ENCODE results near the gene MAEA. TPM values are rescaled to one million over a fixed set of nuclear protein-coding genes. Genes with fewer than 3 reads are reported as not detected.

MAEA gene
- total and polyA plus RNA-seq, 2 of the 8 experiments (the other 6 are each of a cell fraction or from before 2014, with no cell fraction given), result 75.8 to 133 TPM

- H2AFZ ChIP-seq (ENCODE audit: low read length), result no peak overlapping the region
- H3K36me3 ChIP-seq (ENCODE audit: control insufficient read depth in 2 of 4, insufficient read depth in 4 of 4, low read length in 3 of 4), result no peaks in the 10 kb centered on the region
- no peaks in the 10 kb centered on the region; a peak in 1 of 7 replicates for H3K27me3 ChIP-seq (replicated peaks in 1 of 4; ENCODE audit: control insufficient read depth in 3 of 4, extremely low read depth in 1 of 4, insufficient read depth in 3 of 4, low read length in 3 of 4)
- WGBS, 2 experiments (ENCODE audit: extremely low coverage in 1 of 2, insufficient coverage in 1 of 2, insufficient read length in 1 of 2, insufficient replicate concordance in 2 of 2, low coverage in 1 of 2, low lambda C conversion rate in 2 of 2, missing lambda C conversion rate in 1 of 2), result 90% methylated on average over 4 of the region's 4 CpGs; no CpG with 5 or more reads in 1 of the 2 experiments
- FAIRE-seq (no peak), DNase-seq (ENCODE audit: low read depth in 1 of 2, low spot score in 2 of 2) (no peak)
- H3K4me2 ChIP-seq (ENCODE audit: insufficient read depth in 1 of 2, low read depth in 2 of 2, low read length in 2 of 2), result no peak overlapping the region
- H3K9ac ChIP-seq (replicated peaks in 1 of 4; ENCODE audit: extremely low read depth in 1 of 4, low read depth in 3 of 4, low read length in 3 of 4), result no peak overlapping the region
- H3K23ac ChIP-seq (ENCODE audit: insufficient read length), result no peak overlapping the region
- H3K4ac ChIP-seq (replicated peaks; ENCODE audit: insufficient read length, low read depth, low read length), result no peak overlapping the region
- H3K79me1 ChIP-seq (ENCODE audit: low read depth, low read length), result no peaks in the 10 kb centered on the region; the same call in 1 of the 2 replicates
- H4K5ac ChIP-seq (ENCODE audit: insufficient read length, low read depth, low read length), result no peak overlapping the region
- no peak overlapping the region for H2BK5ac ChIP-seq (ENCODE audit: low read depth, low read length)
- CTCF ChIA-PET (ENCODE audit: partially characterized antibody), result no interaction called here
- no peak overlapping the region for H2BK15ac ChIP-seq (ENCODE audit: low read length)
- no peak overlapping the region for H2BK120ac ChIP-seq (replicated peaks; ENCODE audit: low read depth, low read length)
- H3K9me3 ChIP-seq (ENCODE audit: insufficient read depth in 2 of 2, low read depth in 1 of 2, low read length in 1 of 2), result peaks cover 5 to 10% of the 10 kb centered on the region in 2 experiments; a peak in 3 of 4 replicates
- H3K14ac ChIP-seq (ENCODE audit: insufficient read length), result no peak overlapping the region
- H2BK20ac ChIP-seq (ENCODE audit: low read length), result no peak overlapping the region
- no peaks in the 10 kb centered on the region for H3K23me2 ChIP-seq (ENCODE audit: low read depth, low read length)
- H4K8ac ChIP-seq (ENCODE audit: extremely low read depth, insufficient read depth, low read length), result no peak overlapping the region
- H3K27ac ChIP-seq (ENCODE audit: low read depth, low read length), result no peak overlapping the region
- H2AK5ac ChIP-seq (ENCODE audit: low read depth, low read length), result no peak overlapping the region
- H4K91ac ChIP-seq (replicated peaks; ENCODE audit: insufficient read length, low read length), result no peak overlapping the region
- POLR2A ChIA-PET (ENCODE audit: partially characterized antibody), result no interaction called here
- peaks cover 0 to 2% (median 0%) of the 10 kb centered on the region in 4 experiments; a peak in 1 of 7 replicates for H3K4me1 ChIP-seq (replicated peaks in 1 of 4; ENCODE audit: control insufficient read depth in 3 of 4, insufficient read depth in 4 of 4, low read length in 3 of 4)
- H3K4me3 ChIP-seq (ENCODE audit: extremely low read depth in 1 of 4, insufficient read depth in 2 of 4, low read depth in 3 of 4, low read length in 4 of 4), result no peak overlapping the region
- TF ChIP-seq ATF2 (IDR thresholded peaks at IDR 0.05; ENCODE audit: low read length) (no peak), SRF (IDR thresholded peaks at IDR 0.05; ENCODE audit: low read depth, low read length) (no peak), EZH2 (IDR thresholded peaks at IDR 0.05; ENCODE audit: low read depth, low read length, severe bottlenecking) (no peak), POLR2AphosphoS5 (IDR thresholded peaks at IDR 0.05; ENCODE audit: low read depth, low read length) (no peak), MAX (IDR thresholded peaks at IDR 0.05) (no peak), RBBP5 (IDR thresholded peaks at IDR 0.05; ENCODE audit: borderline replicate concordance, low read depth, low read length) (no peak), KDM5A (IDR thresholded peaks at IDR 0.05; ENCODE audit: low read length) (no peak), ZNF274 (IDR thresholded peaks at IDR 0.05; ENCODE audit: borderline replicate concordance, extremely low read depth, low read length) (no peak), BCL11A (IDR thresholded peaks at IDR 0.05; ENCODE audit: low read depth in 2 of 2, low read length in 2 of 2) (no peak), SIRT6 (IDR thresholded peaks at IDR 0.05; ENCODE audit: low read length) (no peak)
- H4K20me1 ChIP-seq (replicated peaks in 1 of 2; ENCODE audit: control insufficient read depth in 1 of 2, insufficient read depth in 2 of 2, low read length in 2 of 2), result no peaks in the 10 kb centered on the region
- no peak overlapping the region for H3K56ac ChIP-seq (replicated peaks; ENCODE audit: insufficient read length, low read depth, low read length)
- H3K18ac ChIP-seq (ENCODE audit: extremely low read depth, low read length), result no peak overlapping the region
- no peak overlapping the region for H2BK12ac ChIP-seq (ENCODE audit: low read depth, low read length)
- H3K79me2 ChIP-seq (ENCODE audit: control insufficient read depth in 1 of 2, insufficient read depth in 2 of 2, low read length in 2 of 2), result no peaks in the 10 kb centered on the region
Observed at GRCh38 chr4:1259966-1260365, 29.7 kb upstream of the MAEA start.

All from H1 (cell line).